Suppressor macrophage treated with lipopolysaccharide for 4 hours (primary cell): ENCODE results near the gene SLC66A2.
"Not testable (repeated sequence)": the region's sequence is repeated elsewhere in the genome, so short reads cannot be mapped to it uniquely, and the experiment has no call there.

Source experiments
- DNase-seq: peaks from one replicate; pipeline ENCODE4 v3.0.0-alpha.2; 2020

Gene SLC66A2

GRCh38 chr18:79877163-79878091 is 74.0 kb downstream of the SLC66A2 start:
- no peak for DNase-seq

- DNase-seq: no peak
Observed at GRCh38 chr18:79876497-79876896, 75.0 kb downstream of the SLC66A2 start.

- no peak for DNase-seq
Observed at GRCh38 chr18:79875931-79876461, 75.5 kb downstream of the SLC66A2 start.

GRCh38 chr18:79875531-79875919 is 75.9 kb downstream of the SLC66A2 start:
- no peak for DNase-seq

GRCh38 chr18:79874553-79875530 is 76.6 kb downstream of the SLC66A2 start:
- no peak for DNase-seq

GRCh38 chr18:79873449-79874110 is 77.9 kb downstream of the SLC66A2 start:
- DNase-seq: no peak

- no peak for DNase-seq
Observed at GRCh38 chr18:79872527-79873444, 78.7 kb downstream of the SLC66A2 start.

GRCh38 chr18:79871481-79872091 is 79.9 kb downstream of the SLC66A2 start:
- DNase-seq: no peak

- DNase-seq: no peak
Observed at GRCh38 chr18:79871026-79871390, 80.4 kb downstream of the SLC66A2 start.

- no peak for DNase-seq
Observed at GRCh38 chr18:79870301-79871025, 81.0 kb downstream of the SLC66A2 start.

GRCh38 chr18:79869591-79870300 is 81.7 kb downstream of the SLC66A2 start:
- DNase-seq: no peak

GRCh38 chr18:79868811-79869541 is 82.5 kb downstream of the SLC66A2 start:
- no peak for DNase-seq

GRCh38 chr18:79868168-79868784 is 83.2 kb downstream of the SLC66A2 start:
- DNase-seq: no peak

GRCh38 chr18:79867666-79868065 is 83.8 kb downstream of the SLC66A2 start:
- DNase-seq: no peak

GRCh38 chr18:79866889-79867574 is 84.4 kb downstream of the SLC66A2 start:
- no peak for DNase-seq

- DNase-seq: not testable (repeated sequence)
Observed at GRCh38 chr18:79865951-79866350, 85.5 kb downstream of the SLC66A2 start.

- DNase-seq: not testable (repeated sequence)
Observed at GRCh38 chr18:79864955-79865354, 86.5 kb downstream of the SLC66A2 start.
